NT2/D1 (cell line): ENCODE results near the gene IGLON5.

Experiments
- SUZ12 ChIP-seq: IDR thresholded peaks from 2 replicates; pipeline ENCODE4 v1.6.1; 2011; ENCODE audit not compliant: insufficient read length, insufficient read depth; ENCODE audit errors: extremely low read depth
- YY1 ChIP-seq: IDR thresholded peaks from 2 replicates; pipeline ENCODE4 v1.6.1; 2011; ENCODE audit not compliant: insufficient read length, insufficient read depth

DNA sequence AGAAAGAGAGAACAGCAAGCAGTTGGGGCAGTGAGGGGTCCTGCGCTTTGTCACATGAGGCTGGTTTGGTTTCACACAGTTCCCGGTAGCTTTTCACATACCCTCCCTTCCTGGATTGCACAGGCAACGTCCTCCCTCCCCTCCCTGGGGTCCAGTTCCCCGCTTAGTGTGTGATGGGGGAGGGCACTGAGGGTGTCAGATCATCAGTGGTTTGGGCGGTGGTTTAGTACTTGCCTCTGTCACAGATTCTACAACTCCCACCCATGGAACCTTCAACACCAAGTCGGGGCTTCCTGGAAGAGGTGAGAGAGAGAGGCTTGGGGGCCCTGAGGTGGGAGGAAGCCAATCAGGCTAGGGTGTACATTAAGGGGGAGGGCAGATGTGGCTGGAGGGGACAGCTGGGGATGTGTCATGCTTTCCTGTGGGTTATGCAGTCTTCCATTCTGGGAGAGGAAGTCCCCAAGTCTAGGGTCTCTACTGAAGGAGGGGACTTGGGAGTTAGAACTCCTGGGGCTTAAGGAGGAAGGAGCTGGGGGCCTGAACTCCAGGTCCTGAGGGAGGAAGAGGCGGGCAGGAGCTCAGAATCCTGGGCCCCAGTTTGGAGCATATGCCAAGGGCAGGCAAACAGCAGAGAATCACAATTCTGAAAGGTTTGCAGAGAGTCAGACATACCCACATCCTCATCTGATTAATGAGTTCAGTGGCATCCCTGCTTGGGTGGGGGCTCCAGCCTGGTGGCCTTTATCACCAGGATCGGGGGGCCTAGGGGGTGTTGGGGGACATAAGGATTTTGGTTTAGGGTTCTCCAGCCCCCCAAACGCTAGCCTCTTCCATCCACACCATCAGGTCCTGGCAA lies 61.4 kb downstream of the IGLON5 start, which contains the start of gene NKG7:
- TF ChIP-seq YY1 (no peak), SUZ12 (no peak)
